ENCODE data around the gene SHB.

Gene SHB

GRCh38 chr9:38035873-38036272 lies 33.2 kb downstream of the SHB start:
- Histone ChIP-seq H3K36me3 (replicated peaks; ENCODE audit: insufficient read depth, low read length) (no peaks in the 10 kb centered on the region), H3K27me3 (replicated peaks; ENCODE audit: insufficient read depth, low read length) (no peaks in the 10 kb centered on the region), H3K27ac (ENCODE audit: low read length) (no peak overlapping the region), H2AFZ (ENCODE audit: low read length) (no peak overlapping the region), H3K4me3 (ENCODE audit: low read length) (no peak overlapping the region), H3K4me1 (ENCODE audit: low read length) (no peaks in the 10 kb centered on the region), H3K4me2 (ENCODE audit: low read depth, low read length) (no peak overlapping the region), H4K20me1 (ENCODE audit: insufficient read depth, low read length) (no peaks in the 10 kb centered on the region), H3F3A (ENCODE audit: insufficient read depth, low read length) (no peaks in the 10 kb centered on the region), H3K79me2 (ENCODE audit: low read length) (no peaks in the 10 kb centered on the region), H3K9me3 (replicated peaks; ENCODE audit: insufficient read depth, low read length) (no peaks in the 10 kb centered on the region), H3K9me2 (replicated peaks; ENCODE audit: insufficient read depth, low read length) (no peaks in the 10 kb centered on the region), H3K9ac (ENCODE audit: low read length) (no peak overlapping the region)
- DNase-seq: no peak
- TF ChIP-seq EZH2 (optimal IDR thresholded peaks at IDR 0.05; ENCODE audit: low read depth, low read length) (no peak), EZH2phosphoT487 (IDR thresholded peaks at IDR 0.05; ENCODE audit: low read length) (no peak), CTCF (IDR thresholded peaks at IDR 0.05; ENCODE audit: low read length) (no peak)

- no peak overlapping the region for H3K4me3 ChIP-seq (ENCODE audit: low read length)
- no peaks in the 10 kb centered on the region for H3K79me2 ChIP-seq (ENCODE audit: low read length)
- H4K20me1 ChIP-seq (ENCODE audit: insufficient read depth, low read length): no peaks in the 10 kb centered on the region
- H3K4me2 ChIP-seq (ENCODE audit: low read depth, low read length): no peak overlapping the region
- DNase-seq: no peak
- no peaks in the 10 kb centered on the region for H3K9me2 ChIP-seq (replicated peaks; ENCODE audit: insufficient read depth, low read length)
- no peak for TF ChIP-seq CTCF (IDR thresholded peaks at IDR 0.05; ENCODE audit: low read length)
- no peak for TF ChIP-seq EZH2phosphoT487 (IDR thresholded peaks at IDR 0.05; ENCODE audit: low read length)
- TF ChIP-seq EZH2 (optimal IDR thresholded peaks at IDR 0.05; ENCODE audit: low read depth, low read length): no peak
- H3K4me1 ChIP-seq (ENCODE audit: low read length): no peaks in the 10 kb centered on the region
- H3K27ac ChIP-seq (ENCODE audit: low read length): no peak overlapping the region
- H3F3A ChIP-seq (ENCODE audit: insufficient read depth, low read length): no peaks in the 10 kb centered on the region
- H3K27me3 ChIP-seq (replicated peaks; ENCODE audit: insufficient read depth, low read length): no peaks in the 10 kb centered on the region
- no peak overlapping the region for H2AFZ ChIP-seq (ENCODE audit: low read length)
- no peaks in the 10 kb centered on the region for H3K9me3 ChIP-seq (replicated peaks; ENCODE audit: insufficient read depth, low read length)
- H3K9ac ChIP-seq (ENCODE audit: low read length): no peak overlapping the region
- H3K36me3 ChIP-seq (replicated peaks; ENCODE audit: insufficient read depth, low read length): no peaks in the 10 kb centered on the region
These were observed 35.1 kb downstream of the SHB start for GRCh38 chr9:38033941-38034340.

GRCh38 chr9:38032266-38033110 lies 36.5 kb downstream of the SHB start:
- DNase-seq: no peak
- Histone ChIP-seq H3K4me1 (ENCODE audit: low read length) (no peaks in the 10 kb centered on the region), H3K9me3 (replicated peaks; ENCODE audit: insufficient read depth, low read length) (no peaks in the 10 kb centered on the region), H3K4me3 (ENCODE audit: low read length) (no peak overlapping the region), H4K20me1 (ENCODE audit: insufficient read depth, low read length) (no peaks in the 10 kb centered on the region), H3K27ac (ENCODE audit: low read length) (no peak overlapping the region), H3K79me2 (ENCODE audit: low read length) (no peaks in the 10 kb centered on the region), H3K9ac (ENCODE audit: low read length) (no peak overlapping the region), H3K27me3 (replicated peaks; ENCODE audit: insufficient read depth, low read length) (no peaks in the 10 kb centered on the region), H3K4me2 (ENCODE audit: low read depth, low read length) (no peak overlapping the region), H3K36me3 (replicated peaks; ENCODE audit: insufficient read depth, low read length) (no peaks in the 10 kb centered on the region), H3K9me2 (replicated peaks; ENCODE audit: insufficient read depth, low read length) (no peaks in the 10 kb centered on the region), H3F3A (ENCODE audit: insufficient read depth, low read length) (no peaks in the 10 kb centered on the region), H2AFZ (ENCODE audit: low read length) (no peak overlapping the region)
- no peak for TF ChIP-seq EZH2 (optimal IDR thresholded peaks at IDR 0.05; ENCODE audit: low read depth, low read length)
- TF ChIP-seq EZH2phosphoT487 (IDR thresholded peaks at IDR 0.05; ENCODE audit: low read length): no peak

GRCh38 chr9:38031594-38031993 lies 37.4 kb downstream of the SHB start:
- no peaks in the 10 kb centered on the region for H3K9me2 ChIP-seq (replicated peaks; ENCODE audit: insufficient read depth, low read length)
- no peak overlapping the region for H3K4me2 ChIP-seq (ENCODE audit: low read depth, low read length)
- TF ChIP-seq EZH2 (optimal IDR thresholded peaks at IDR 0.05; ENCODE audit: low read depth, low read length): no peak
- no peak for TF ChIP-seq CTCF (IDR thresholded peaks at IDR 0.05; ENCODE audit: low read length)
- no peak for TF ChIP-seq EZH2phosphoT487 (IDR thresholded peaks at IDR 0.05; ENCODE audit: low read length)
- no peaks in the 10 kb centered on the region for H3K27me3 ChIP-seq (replicated peaks; ENCODE audit: insufficient read depth, low read length)
- no peak for DNase-seq
- H2AFZ ChIP-seq (ENCODE audit: low read length): no peak overlapping the region
- no peaks in the 10 kb centered on the region for H3F3A ChIP-seq (ENCODE audit: insufficient read depth, low read length)
- H3K9ac ChIP-seq (ENCODE audit: low read length): no peak overlapping the region
- H3K4me1 ChIP-seq (ENCODE audit: low read length): no peaks in the 10 kb centered on the region
- H4K20me1 ChIP-seq (ENCODE audit: insufficient read depth, low read length): no peaks in the 10 kb centered on the region
- no peak overlapping the region for H3K27ac ChIP-seq (ENCODE audit: low read length)
- no peaks in the 10 kb centered on the region for H3K9me3 ChIP-seq (replicated peaks; ENCODE audit: insufficient read depth, low read length)
- H3K4me3 ChIP-seq (ENCODE audit: low read length): no peak overlapping the region
- no peaks in the 10 kb centered on the region for H3K79me2 ChIP-seq (ENCODE audit: low read length)
- H3K36me3 ChIP-seq (replicated peaks; ENCODE audit: insufficient read depth, low read length): no peaks in the 10 kb centered on the region
